GM21737 (cell line): ENCODE results near the gene HAVCR2.
"Not testable (repeated sequence)": the region's sequence is repeated elsewhere in the genome, so short reads cannot be mapped to it uniquely, and the experiment has no call there.

Experiments
- ATAC-seq: cut with Tn5 transposase; IDR thresholded peaks from one replicate; pipeline ENCODE4 v1.9.1; 2021; ENCODE audit warnings: mild to moderate bottlenecking, moderate library complexity; ENCODE audit not compliant: unreplicated experiment

Gene HAVCR2

DNA sequence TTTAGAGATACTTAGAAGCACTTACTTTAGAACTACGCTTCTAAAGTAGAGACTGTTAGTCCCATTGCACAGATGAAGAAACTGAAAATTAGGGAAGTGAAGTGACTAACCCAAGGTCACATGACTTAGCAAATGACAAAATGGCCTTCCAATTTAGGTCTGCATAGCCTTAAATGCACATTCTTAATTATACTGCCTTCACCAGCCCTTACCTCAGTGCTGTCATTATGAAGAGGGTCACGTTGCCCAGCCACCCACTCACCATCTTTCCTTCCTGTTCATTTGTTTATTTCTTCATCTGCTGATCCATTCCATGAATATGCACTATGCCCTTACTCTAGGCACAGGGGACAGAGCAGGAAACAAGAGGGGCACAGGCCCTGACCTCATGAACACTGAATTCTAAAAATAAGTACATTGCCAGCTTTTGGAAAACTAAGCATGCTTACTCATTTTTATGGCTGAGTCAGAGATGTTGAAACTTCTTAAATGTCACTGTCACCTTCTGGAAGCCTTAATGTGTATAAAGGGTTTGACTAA is 8.6 kb downstream of the HAVCR2 start:
- no peak for ATAC-seq

DNA sequence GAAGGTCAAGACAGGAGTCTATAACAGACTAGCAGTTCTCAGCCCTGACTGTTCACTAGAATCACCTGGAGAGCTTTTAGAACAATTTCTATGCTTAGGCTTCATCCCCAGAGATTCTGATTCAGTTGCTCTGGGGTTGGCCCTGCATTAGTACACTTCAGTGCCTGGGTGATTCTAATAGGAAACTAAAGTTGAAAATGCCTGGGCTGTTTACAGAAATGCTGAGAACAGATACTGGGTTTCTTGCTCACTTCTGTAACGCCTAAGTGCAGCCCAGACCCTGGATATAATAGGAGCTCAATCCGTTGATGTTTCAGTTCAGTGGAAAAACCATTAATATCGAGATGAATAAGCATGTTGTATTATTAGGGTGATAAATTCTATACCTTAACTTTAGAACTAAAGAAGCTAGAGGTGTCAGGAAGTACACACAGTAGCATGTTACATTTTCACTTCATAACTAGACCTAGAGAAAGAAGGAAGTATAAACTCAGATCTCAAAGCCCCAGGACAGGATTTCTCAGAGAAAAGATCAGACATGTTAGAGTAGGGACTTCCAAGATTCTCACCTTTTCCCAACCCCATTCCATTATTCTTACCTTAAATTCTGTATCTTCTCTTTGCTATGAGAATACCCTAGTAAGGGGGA is 20.4 kb downstream of the HAVCR2 start:
- ATAC-seq: peak; percentile 67

DNA sequence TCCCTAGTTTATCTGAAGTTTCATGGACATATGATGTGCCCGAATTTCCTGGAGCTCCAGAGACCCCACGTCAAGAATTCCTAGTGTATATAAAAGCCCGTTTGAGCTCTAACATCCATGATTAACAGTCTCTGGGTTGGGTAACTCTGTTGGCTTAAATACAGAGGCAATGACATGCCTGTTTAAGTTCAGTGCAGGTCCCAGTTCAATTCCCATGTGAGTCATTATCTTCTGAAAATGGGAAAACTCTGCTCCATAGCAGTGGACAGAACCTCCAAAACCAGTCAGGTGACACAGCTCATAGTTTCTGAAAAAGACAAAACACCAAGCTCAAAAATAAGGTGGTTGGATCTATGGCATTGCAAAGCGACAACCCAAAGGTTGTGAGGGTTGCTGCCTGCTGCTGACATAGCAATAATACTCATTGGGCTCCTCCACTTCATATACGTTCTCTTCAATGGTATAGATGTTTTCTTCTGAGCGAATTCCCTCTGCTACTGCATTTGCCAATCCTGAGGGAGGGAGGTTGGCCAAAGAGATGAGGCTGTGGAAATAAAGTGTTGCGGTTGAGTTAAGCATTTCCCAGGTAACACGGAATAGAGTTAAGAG is 22.0 kb downstream of the HAVCR2 start:
- no peak for ATAC-seq

DNA sequence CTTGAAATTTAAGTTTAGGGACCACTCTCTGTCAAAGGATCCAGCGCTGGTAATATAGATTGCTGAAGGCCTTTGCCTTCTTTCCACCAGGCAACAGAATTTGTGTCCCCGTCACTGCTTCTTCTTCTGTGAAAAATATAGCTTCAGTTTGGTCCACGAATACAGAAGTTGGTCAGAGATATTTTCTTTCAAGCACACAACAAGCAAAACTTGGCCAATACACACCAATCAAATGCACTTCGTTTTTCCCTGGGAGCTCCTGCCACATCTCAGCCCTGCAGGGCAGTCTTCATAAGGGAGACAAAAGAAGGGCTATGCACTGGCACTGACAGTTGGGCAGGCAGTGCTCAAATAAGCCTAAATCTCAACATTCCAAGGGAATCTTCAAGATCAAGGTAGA is 22.9 kb downstream of the HAVCR2 start:
- ATAC-seq: no peak

DNA sequence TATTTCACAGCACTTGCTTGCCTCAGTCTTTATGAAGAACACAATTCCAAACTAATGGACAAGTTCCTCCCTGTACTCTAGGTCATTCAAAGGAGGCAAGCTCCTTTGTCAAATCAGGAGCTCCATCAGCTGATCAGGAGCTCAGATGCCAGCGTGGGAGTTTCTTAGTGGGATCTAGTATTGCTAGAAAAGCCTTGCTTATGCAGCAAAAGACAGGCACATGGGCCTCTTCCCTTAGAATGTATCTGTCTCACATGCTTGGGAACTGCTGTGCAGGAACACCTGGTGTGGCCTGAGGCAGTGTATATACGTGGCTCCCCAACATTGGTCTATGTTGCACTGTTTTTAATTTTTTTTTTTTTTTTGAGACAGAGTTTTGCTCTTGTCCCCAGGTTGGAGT is 28.6 kb downstream of the HAVCR2 start:
- no peak for ATAC-seq

DNA sequence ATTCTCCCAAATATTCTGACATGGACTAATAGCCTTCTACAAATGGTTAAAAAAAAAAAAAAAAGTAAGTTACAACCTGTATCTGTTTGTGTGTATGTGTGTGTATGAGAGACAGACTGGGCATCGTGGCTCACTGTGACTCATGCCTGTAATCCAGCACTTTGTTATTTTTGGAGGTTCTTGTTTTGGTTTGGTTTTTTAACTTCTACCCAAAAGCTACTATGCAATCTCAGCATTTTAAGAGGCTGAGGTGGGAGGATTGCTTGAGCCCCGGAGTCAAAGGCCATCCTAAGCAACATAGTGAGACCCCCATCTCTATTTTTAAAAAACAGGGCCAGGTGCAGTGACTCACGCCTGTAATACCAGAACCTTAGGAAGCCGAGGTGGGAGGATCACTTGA is 32.3 kb downstream of the HAVCR2 start:
- no peak for ATAC-seq

DNA sequence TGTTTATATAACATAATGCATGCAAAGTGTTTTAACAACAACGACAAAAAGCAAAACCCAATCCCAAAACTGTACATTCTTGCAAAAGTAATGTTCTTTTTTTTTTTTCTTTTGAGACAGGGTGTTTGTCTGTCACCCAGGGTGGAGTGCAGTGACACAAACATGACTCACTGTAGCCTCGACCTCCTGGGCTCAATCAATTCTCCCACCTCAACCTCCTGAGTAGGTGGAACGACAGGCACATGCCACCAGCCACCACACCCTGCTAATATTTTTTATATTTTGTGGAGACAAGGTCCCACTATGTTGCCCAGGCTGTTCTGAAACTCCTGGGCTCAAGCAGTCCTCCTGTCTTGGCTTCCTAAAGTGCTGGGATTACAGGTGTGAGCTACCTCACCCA is 36.3 kb downstream of the HAVCR2 start:
- ATAC-seq: no peak

DNA sequence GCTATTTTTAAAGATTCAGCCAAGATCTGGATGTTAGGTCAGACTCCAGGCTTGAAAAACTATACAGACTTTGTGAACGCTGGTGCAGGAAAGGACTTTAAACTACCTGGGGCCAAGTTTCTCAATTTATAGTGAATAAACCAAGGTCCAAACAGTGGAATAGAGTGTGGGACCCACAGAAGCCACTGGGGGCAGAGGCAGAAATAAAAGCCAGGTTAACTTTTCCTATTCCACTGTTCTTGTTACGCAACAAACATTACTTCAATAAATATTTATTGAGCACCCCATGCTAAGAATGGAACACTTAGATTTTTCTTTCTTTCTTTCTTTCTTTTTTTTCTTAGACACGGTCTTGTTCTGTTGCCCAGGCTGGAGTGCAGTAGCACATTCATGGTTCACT is 38.9 kb downstream of the HAVCR2 start:
- ATAC-seq: no peak

DNA sequence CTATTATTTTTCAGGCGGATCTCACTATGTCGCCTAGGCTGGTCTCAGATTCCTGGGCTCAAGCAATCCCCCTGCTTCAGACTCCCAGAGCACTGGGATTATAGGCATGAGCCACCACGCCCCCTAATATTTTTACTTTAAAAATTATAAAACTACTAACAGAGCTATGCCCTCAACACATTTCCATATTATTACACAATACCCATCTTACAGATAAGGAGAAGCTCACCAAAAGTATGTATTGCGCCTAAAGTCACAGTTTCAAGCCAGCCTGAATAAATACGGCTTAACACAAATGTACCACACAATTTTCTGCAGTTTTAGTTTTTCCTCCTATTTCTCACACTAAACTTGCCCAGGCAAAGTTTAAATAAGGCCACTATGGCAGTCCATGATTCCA is 40.1 kb downstream of the HAVCR2 start:
- ATAC-seq: no peak

DNA sequence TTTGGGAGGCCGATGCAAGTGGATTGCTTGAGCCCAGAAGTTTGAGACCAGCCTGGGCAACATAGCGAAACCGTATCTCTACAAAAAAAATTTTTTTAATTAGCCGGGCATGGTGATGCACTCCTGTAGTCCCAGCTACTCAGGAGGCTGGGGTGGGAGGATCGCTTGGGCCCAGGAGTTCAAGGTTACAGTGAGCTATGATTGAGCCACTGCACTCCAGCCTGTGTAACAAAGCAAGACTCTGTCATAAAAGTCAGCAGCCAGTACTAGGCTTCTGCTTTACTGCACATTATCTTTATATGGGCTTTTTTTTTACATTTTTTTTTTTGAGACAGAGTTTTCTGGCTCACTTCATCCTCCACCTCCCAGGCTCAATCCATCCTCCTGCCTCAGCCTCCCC is 40.5 kb downstream of the HAVCR2 start:
- no peak for ATAC-seq

DNA sequence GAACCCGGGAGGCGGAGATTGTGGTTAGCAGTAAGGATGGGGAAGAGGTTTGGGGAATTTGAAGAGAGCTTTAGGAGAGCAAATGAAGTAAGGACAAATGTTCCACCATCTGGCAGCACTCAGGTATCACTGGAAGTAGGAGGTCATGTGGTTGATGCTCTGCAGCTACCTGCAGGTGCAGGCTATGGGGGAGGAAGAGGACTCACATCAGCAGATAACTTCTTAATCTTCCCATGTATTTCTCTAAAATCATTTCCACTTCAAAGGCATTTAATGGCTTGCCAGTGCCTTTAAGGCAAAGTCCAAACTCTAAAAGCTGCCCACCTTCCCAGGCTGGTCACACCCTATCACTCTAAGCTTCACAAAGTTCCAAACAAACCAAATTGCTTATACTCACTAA is 41.8 kb downstream of the HAVCR2 start:
- ATAC-seq: no peak

DNA sequence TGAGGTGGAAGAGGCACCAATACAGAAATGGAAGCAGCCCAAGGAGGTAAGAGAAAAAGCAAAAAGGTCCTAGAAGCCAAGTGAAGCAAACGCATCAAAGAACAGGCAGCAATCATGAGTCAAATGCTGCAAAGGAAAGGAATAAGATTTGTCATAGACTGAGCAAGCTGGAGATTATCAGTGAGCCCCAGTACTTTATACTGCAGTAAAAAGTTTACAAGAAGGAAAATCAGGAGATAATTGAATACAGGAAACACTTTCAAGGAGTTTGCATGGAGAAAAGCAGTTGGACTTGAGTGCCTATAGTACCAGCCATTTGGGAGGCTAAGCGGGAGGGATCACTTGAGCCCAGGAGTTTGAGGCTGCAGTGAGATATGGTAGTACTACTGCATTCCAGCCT is 42.8 kb downstream of the HAVCR2 start:
- ATAC-seq: no peak

DNA sequence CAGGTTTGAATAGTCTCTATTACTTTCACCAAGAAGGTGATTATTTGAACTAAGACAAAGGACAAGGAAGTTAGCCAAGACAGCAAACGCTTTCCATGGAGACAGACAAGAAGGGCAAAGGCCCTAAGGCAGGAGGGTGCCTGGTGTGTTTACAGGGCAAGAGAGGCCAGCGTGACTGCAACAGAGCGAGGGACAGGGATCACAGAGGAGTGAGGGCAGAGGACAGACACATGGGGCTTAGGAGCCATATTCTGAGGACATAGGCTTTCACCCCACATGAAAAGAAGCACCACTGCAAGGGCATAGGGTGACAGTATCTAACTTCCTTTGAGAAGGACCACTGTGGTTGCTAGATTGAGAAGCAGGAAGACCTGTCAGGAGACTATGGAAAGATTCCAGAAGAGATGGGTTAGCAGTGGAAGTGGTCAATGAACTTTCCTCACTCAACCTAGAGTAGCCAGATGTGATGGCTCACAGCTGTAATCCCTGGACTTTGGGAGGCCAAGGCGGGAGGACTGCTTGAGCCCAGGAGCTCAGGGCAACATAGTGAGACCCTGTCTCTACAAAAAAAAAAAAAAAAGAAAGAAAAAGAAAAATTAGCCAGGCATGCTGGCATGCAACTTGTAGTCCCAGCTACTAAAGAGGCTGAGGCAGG is 44.9 kb downstream of the HAVCR2 start:
- ATAC-seq: no peak

DNA sequence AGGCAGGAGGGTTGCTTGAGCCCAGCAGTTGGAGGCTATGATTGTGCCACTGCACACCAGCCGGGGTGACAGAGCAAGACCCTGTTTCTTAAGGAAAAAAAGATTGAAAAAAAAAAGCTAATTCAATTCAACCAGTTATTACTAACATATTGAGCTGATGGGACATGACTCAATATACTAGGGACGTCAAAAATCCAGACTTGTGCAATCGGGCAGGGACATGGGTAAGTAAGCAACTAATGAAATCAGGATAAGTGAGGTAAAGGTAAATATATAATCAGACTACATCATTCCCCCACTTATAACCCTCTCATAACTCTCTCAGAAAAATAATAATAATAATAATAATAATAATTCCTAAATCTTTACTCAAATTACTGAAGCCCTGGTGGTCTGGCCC is 49.0 kb downstream of the HAVCR2 start:
- no peak for ATAC-seq

DNA sequence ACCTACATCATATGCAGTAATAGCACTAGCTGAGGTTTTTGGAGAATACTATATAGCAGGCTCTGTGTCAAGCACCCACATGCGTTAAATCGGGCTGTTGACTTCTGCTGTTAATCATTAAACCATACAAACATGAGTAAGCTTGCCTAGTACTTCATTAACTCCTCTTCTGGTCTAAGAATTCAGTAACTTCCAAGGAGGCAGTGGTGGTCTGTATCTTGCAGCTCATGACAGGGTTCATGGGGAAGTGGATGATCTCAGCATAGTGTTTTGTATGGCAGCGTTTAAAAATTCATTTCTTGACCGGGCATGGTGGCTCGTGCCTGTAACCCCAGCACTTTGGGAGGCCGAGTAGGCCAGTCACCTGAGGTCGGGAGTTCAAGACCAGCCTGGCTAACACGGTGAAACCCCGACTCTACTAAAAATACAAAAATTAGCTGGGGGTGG is 49.7 kb downstream of the HAVCR2 start, which contains the start of gene HAVCR1:
HAVCR1 (minus strand) TSS at position 24 of the 447 bp plus-strand sequence. CDS start 1,173 bp downstream, outside the sequence.
- peak; percentile 50 for ATAC-seq

DNA sequence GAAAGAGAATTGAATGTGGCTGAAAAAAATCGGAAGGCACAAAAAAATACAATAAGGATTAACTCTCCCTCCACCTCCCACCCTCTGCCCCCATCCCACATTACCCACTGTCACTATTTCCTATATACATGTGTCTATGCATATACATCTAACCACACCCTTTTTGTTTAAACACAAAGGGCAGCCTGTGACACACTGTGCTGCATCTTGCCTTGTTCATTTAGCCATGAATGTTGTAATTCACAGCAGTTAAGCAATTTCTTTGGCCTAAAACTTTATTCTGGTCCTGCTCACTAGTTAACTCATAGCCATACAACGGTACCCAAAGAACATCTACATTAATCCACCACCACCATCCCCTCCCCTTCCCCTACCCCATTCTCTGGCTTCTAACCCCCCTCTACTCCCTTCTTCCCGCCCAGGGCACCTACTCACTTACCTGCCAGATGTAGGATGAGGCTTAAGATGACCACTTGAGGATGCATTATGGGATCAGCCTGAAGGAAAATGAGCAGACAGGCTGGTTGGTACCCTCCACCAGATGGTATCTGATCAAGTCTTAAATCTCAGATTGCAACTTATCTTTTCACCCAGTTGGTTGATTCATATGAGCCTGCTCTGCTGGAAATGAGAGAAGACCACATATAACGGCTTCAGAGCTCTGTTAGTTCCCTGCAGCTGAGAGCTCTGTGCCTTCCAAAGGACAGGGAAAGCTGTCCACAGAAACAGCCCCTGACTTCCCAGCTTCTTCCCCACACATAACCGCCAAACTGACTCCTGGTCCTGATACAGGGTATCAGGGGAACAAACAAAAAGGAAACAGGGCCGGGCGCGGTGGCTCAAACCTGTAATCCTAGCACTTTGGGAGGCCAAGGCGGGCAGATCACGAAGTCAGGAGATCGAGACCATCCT is 51.1 kb downstream of the HAVCR2 start:
- ATAC-seq: no peak

DNA sequence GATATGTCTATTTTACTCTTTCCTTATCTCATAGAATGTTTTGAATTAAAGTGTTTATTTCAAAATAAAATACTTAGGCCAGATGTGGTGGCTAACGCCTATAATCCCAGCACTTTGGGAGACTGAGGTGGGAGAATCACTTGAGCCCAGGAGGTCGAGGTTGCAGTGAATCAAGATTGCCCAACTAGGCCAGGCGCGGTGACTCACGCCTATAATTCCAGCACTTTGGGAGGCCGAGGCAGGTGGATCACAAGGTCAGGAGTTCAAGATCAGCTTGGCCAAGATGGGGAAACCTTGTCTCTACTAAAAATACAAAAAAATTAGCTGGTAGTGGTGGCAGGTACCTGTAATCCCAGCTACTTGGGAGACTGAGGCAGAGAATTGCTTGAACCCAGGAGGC is 52.0 kb downstream of the HAVCR2 start:
- not testable (repeated sequence) for ATAC-seq

DNA sequence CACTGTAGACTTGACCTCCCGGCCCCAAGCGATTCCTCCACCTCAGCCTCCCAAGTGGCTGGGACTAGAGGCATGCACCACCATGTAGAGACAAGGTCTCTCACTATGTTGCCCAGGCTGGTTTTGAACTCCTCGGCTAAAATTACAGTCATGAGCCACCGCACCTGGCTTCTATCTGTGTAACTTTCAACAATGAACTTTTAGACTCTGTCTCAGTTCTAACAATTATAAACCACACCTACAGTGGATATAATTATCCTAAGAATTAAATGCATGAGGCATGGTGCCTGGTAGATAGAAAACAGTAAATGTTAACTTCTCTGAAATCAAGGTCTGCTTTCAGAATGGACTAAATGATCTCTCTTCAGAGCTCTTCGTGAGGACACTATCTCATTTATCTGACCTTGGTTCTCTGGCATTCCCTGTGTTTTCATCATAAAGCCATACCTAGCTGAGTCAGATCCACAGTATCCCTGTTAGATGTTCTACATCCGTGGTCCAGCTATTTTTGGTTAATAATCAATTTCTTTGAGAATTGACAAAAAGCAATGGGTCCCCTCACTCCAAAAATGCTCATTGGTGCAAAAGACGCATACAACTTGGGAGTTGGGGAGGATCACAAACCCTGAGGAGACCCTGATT is 57.1 kb downstream of the HAVCR2 start:
- no peak for ATAC-seq

DNA sequence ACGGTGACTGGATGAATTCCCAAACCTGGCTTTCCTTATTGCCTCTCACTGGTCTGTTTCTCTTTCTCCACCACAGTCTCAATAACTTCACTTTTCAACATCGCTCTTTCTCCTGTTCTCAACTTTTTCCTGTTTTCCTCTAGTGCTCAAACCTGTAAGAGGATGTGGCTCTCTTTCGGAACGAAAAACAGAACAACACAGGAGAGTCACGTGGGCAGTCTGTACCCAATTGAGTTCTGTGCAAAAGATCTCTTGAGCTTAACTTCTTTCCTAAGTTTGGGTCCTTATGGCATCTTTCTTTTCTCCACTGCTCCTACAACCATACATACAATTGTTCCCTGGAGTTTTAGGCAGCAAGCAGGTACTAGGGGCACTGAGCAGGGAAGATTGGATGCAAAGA is 58.8 kb downstream of the HAVCR2 start:
- no peak for ATAC-seq

DNA sequence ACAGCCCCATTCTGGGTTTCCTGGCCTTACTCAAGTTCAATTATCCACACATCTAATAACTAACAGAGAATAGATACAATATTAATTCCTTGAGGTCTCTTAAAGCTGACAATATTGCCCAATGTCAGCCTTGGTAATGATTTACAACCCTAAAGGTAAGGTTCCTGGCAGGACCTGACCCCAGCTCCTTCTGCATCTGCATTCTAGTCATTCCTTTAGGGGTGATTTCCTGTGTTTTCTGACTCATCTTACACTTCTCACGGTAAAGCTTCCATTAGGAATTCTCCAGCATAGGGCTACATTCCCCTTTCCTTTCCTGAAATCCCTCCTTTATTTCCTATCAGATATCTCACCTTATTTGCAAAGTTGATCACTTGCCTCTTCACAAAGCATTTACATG is 59.2 kb downstream of the HAVCR2 start:
- no peak for ATAC-seq

DNA sequence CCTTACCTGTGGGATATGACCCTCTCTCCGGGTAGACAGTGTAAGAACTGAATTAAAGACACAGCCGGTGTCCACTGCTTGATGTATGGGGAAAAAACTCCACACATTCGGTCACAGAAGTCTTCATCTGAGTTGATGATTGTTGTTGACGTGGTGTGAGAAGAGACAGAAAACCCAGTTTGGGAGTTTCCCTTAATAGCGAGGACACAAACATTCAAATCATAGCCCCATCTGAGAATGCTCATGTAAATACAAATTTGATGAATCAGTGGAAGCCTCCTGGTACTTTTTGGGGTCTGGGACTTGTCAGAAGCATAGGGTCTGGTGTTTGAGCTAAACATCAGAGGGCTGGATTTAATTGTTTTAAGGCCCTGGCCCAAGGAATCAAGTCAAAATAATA is 60.9 kb downstream of the HAVCR2 start:
- ATAC-seq: no peak
